Endothelial cell of umbilical vein (primary cell): ENCODE data around the gene UNC5CL. TPM values are rescaled to one million over a fixed set of nuclear protein-coding genes. Genes with fewer than 3 reads are reported as not detected.

ENCODE experiments used
- BruUV-seq: library from RNA; stranded (reverse); fragments of 400-500 nt; replicated peaks from 2 replicates; lab custom pipeline; 2021; lab: Mats Ljungman, UMichigan
- CTCF ChIA-PET: fragments of 300-600, 350-600 bp; sonication (Branson Sonifier 250); formaldehyde crosslinking; loops from one replicate; lab custom pipeline; 2021; ENCODE audit warnings: antibody characterized with exemption, inconsistent platforms; lab: Charles Lee
- POLR2A ChIA-PET: fragments of 300-600, 350-600 bp; sonication (Branson Sonifier 250); formaldehyde crosslinking; loops from one replicate; lab custom pipeline; 2021; ENCODE audit warnings: antibody characterized with exemption, inconsistent platforms; lab: Charles Lee
- DNase-seq: peaks from one replicate; pipeline ENCODE4 v3.0.0-alpha.2; 2011; ENCODE audit warnings: low read depth, low spot score
- FAIRE-seq: peaks from 2 replicates; lab custom pipeline; 2011; peaks lifted over from hg19 to GRCh38; lab: Jason Lieb, UNC
- H2AFZ ChIP-seq: 2 replicates; pipeline ENCODE4 v1.6.0; 2012; ENCODE audit warnings: low read depth, low read length, control low read depth, inconsistent platforms
- H3K27ac ChIP-seq: 2 replicates; pipeline ENCODE4 v1.5.1; 2011; ENCODE audit warnings: low read depth, mild to moderate bottlenecking, control low read depth, low read length, moderate library complexity; ENCODE audit not compliant: insufficient read depth
- H3K27me3 ChIP-seq, 2 experiments: 2 replicates each; pipeline versions ENCODE4 v1.6.0 to v1.6.1; 2011; ENCODE audit warnings: low read length in 2 of 2, mixed read lengths in 1 of 2; ENCODE audit not compliant: control insufficient read depth in 2 of 2, insufficient read depth in 2 of 2
- H3K36me3 ChIP-seq, 2 experiments: 2 replicates in 1 of 2; 3 replicates in 1 of 2; pipeline ENCODE4 v1.5.1; 2011; ENCODE audit warnings: low read length in 2 of 2, mild to moderate bottlenecking in 1 of 2, moderate library complexity in 1 of 2; ENCODE audit not compliant: control insufficient read depth in 2 of 2, insufficient read depth in 2 of 2; ENCODE audit errors: extremely low read depth in 1 of 2
- H3K4me1 ChIP-seq: 3 replicates; pipeline ENCODE4 v1.5.1; 2011; ENCODE audit warnings: mild to moderate bottlenecking, low read length; ENCODE audit not compliant: control insufficient read depth, insufficient read depth; ENCODE audit errors: extremely low read depth
- H3K4me2 ChIP-seq: 2 replicates; pipeline ENCODE4 v1.6.1; 2011; ENCODE audit warnings: low read length, control low read depth, mixed read lengths; ENCODE audit not compliant: insufficient read depth
- H3K4me3 ChIP-seq, 3 experiments: fragments of 200-600 bp in 1 of 3; sonication (generic), shearing (Covaris generic) in 1 of 3; replicated peaks in 1 of 3; 2 replicates each; pipeline ENCODE4 v1.5.1; 2011 to 2016; ENCODE audit warnings: control low read depth in 3 of 3, low read length in 3 of 3, mild to moderate bottlenecking in 2 of 3, inconsistent platforms in 1 of 3, low read depth in 1 of 3, moderate library complexity in 1 of 3; ENCODE audit not compliant: insufficient read depth in 1 of 3
- H3K79me2 ChIP-seq: 2 replicates; pipeline ENCODE4 v1.6.0; 2012; ENCODE audit warnings: low read length, inconsistent platforms; ENCODE audit not compliant: control insufficient read depth, insufficient read depth
- H3K9ac ChIP-seq: replicated peaks from 2 replicates; pipeline ENCODE3; 2011; ENCODE audit warnings: low read length, control low read depth; ENCODE audit not compliant: insufficient read depth; ENCODE audit errors: extremely low read depth
- H3K9me1 ChIP-seq: replicated peaks from 3 replicates; pipeline ENCODE4 v1.6.0; 2011; ENCODE audit warnings: mild to moderate bottlenecking, low read length; ENCODE audit not compliant: control insufficient read depth, insufficient read depth; ENCODE audit errors: extremely low read depth
- H3K9me3 ChIP-seq: replicated peaks from 2 replicates; pipeline ENCODE4 v1.5.1; 2012; ENCODE audit warnings: low read length, inconsistent platforms; ENCODE audit not compliant: control insufficient read depth, insufficient read depth
- H4K20me1 ChIP-seq: replicated peaks from 2 replicates; pipeline ENCODE3; 2011; ENCODE audit warnings: mild to moderate bottlenecking, low read length; ENCODE audit not compliant: control insufficient read depth, insufficient read depth; ENCODE audit errors: extremely low read depth
- CTCF ChIP-seq, 2 donors: IDR thresholded peaks; 1 replicate in 1 of 2; 2 replicates in 1 of 2; pipeline ENCODE4 v1.5.1; 2011; ENCODE audit warnings: low read length in 2 of 2, mild to moderate bottlenecking in 2 of 2, moderate library complexity in 2 of 2, control low read depth in 1 of 2, inconsistent platforms in 1 of 2, low read depth in 1 of 2; ENCODE audit not compliant: insufficient read depth in 1 of 2; ENCODE audit errors: extremely low read depth in 1 of 2
- EZH2 ChIP-seq: IDR thresholded peaks from 2 replicates; pipeline ENCODE4 v1.6.1; 2012; ENCODE audit warnings: borderline replicate concordance, low read depth, mild to moderate bottlenecking, moderate library complexity, low read length, inconsistent platforms; ENCODE audit not compliant: severe bottlenecking
- FOS ChIP-seq: IDR thresholded peaks from 2 replicates; pipeline ENCODE4 v1.6.1; 2011; ENCODE audit warnings: mild to moderate bottlenecking, low read length, moderate library complexity, borderline replicate concordance; ENCODE audit not compliant: insufficient read depth
- GATA2 ChIP-seq: IDR thresholded peaks from 2 replicates; pipeline ENCODE4 v1.7.0; 2011; ENCODE audit warnings: low read depth, mild to moderate bottlenecking, moderate library complexity, mixed read lengths, low read length; ENCODE audit not compliant: insufficient read length, insufficient read depth
- JUN ChIP-seq: IDR thresholded peaks from 2 replicates; pipeline ENCODE4 v1.6.1; 2011; ENCODE audit warnings: borderline replicate concordance, low read depth; ENCODE audit not compliant: insufficient read length, insufficient read depth
- MAX ChIP-seq: IDR thresholded peaks from 2 replicates; pipeline ENCODE4 v1.6.1; 2011; ENCODE audit not compliant: insufficient read depth, insufficient read length
- MYC ChIP-seq: IDR thresholded peaks from one replicate; pipeline ENCODE4 v1.6.1; 2011; ENCODE audit warnings: mild to moderate bottlenecking, low read depth, low read length
- POLR2A ChIP-seq: IDR thresholded peaks from 2 replicates; pipeline ENCODE4 v1.6.1; 2012; ENCODE audit warnings: low read depth, mild to moderate bottlenecking, control low read depth, low read length
- POLR2AphosphoS5 ChIP-seq: IDR thresholded peaks from 2 replicates; pipeline ENCODE4 v1.6.1; 2012; ENCODE audit warnings: low read depth, mild to moderate bottlenecking, control low read depth, low read length, moderate library complexity; ENCODE audit not compliant: insufficient read depth
- dilution Hi-C: fragments of 300-500 bp; cut with MboI; formaldehyde crosslinking; loops from one replicate; pipeline ENCODE4 v1.15.0; 2019; ENCODE audit warnings: low sequenced_read_pairs; ENCODE audit not compliant: extremely low pct_ligation_motif_present
- intact Hi-C: fragments of 100-400 bp; cut with micrococcal nuclease; formaldehyde crosslinking; loops from one replicate; pipeline ENCODE4 v1.10.0; 2022
- polyA plus RNA-seq, 4 experiments: library from polyadenylated mRNA; depleted of rRNA in 3 of 4; stranded (reverse) in 3 of 4; unstranded in 1 of 4; fragments of >200 nt; gene quantifications; 2 replicates each; pipeline versions ENCODE4 v1.2.1 to v1.2.3, GENCODE V29; 2011 to 2012; ENCODE audit warnings: missing spikeins in 1 of 4
- total RNA-seq: library from RNA; stranded (reverse); gene quantifications from 2 replicates; pipeline ENCODE4 v1.2.3, GENCODE V29; 2021

Gene UNC5CL
- total and polyA plus RNA-seq, 2 donors (not counting 3 experiments of a cell fraction or from before 2014, with no cell fraction given) = 0.14 to 0.20 TPM

- no peak overlapping the region for H3K4me3 ChIP-seq
- H3K4me2 ChIP-seq = no peak overlapping the region
- no peak for TF ChIP-seq MAX
- no peak for TF ChIP-seq POLR2AphosphoS5
- TF ChIP-seq EZH2 = no peak
- TF ChIP-seq FOS = no peak
- POLR2A ChIA-PET = no interaction called here
- CTCF ChIA-PET = no interaction called here
- H3K9ac ChIP-seq = no peak overlapping the region
- H3K27me3 ChIP-seq = peaks cover 3 to 23% of the 10 kb centered on the region in 2 experiments
- intact Hi-C loops (no loop called here), dilution Hi-C loops (no loop called here)
- no peak overlapping the region for H3K27ac ChIP-seq
- no peak for DNase-seq
- no peaks in the 10 kb centered on the region for H3K79me2 ChIP-seq
- H3K9me3 ChIP-seq = no peaks in the 10 kb centered on the region
- no peaks in the 10 kb centered on the region for H3K36me3 ChIP-seq
- no peaks in the 10 kb centered on the region for H4K20me1 ChIP-seq
- H2AFZ ChIP-seq = no peak overlapping the region
- H3K9me1 ChIP-seq = no peaks in the 10 kb centered on the region
- H3K4me1 ChIP-seq = no peaks in the 10 kb centered on the region
- no peak for FAIRE-seq
- BruUV-seq = no TSS peak
These were observed 61.3 kb downstream of the UNC5CL start for GRCh38 chr6:40977695-40978094.

- intact Hi-C loops = no loop called here
- DNase-seq (no peak), FAIRE-seq (no peak)
- no peak overlapping the region for H3K27ac ChIP-seq
- H3K4me1 ChIP-seq = no peaks in the 10 kb centered on the region
- no peaks in the 10 kb centered on the region for H3K9me3 ChIP-seq
- H2AFZ ChIP-seq = no peak overlapping the region
- POLR2A ChIA-PET = no interaction called here
- H4K20me1 ChIP-seq = no peaks in the 10 kb centered on the region
- no peak overlapping the region for H3K4me3 ChIP-seq
- CTCF ChIA-PET = no interaction called here
- H3K27me3 ChIP-seq = peaks cover 2 to 20% of the 10 kb centered on the region in 2 experiments
- TF ChIP-seq MYC (no peak), GATA2 (no peak), FOS (no peak), MAX (no peak), POLR2A (no peak), EZH2 (no peak), POLR2AphosphoS5 (no peak), CTCF (IDR thresholded peaks at IDR 0.05; ENCODE audit: extremely low read depth in 1 of 2, insufficient read depth in 1 of 2, low read depth in 1 of 2, low read length in 2 of 2) (no peak), JUN (no peak)
- no peaks in the 10 kb centered on the region for H3K79me2 ChIP-seq
- dilution Hi-C loops = no loop called here
- H3K9me1 ChIP-seq = no peaks in the 10 kb centered on the region
- H3K9ac ChIP-seq = no peak overlapping the region
- BruUV-seq = no TSS peak
- H3K4me2 ChIP-seq = no peak overlapping the region
- H3K36me3 ChIP-seq = no peaks in the 10 kb centered on the region
These were observed 61.9 kb downstream of the UNC5CL start for GRCh38 chr6:40977085-40977484.
